GM12878 (cell line): ENCODE results near the gene NELFB. TPM values are rescaled to one million over a fixed set of nuclear protein-coding genes. Genes with fewer than 3 reads are reported as not detected.

Source experiments
- ATAC-seq: fragments of 200-7000 bp; cut with Tn5 transposase; 3 replicates; pipeline ENCODE4 v1.9.1; 2020; ENCODE audit warnings: mild to moderate bottlenecking, moderate library complexity
- BruUV-seq: library from RNA; stranded (reverse); fragments of 400-500 nt; replicated peaks from 2 replicates; lab custom pipeline; 2021; lab: Mats Ljungman, UMichigan
- CTCF ChIA-PET: fragments of 300-600 bp; sonication (Branson Sonifier 250); formaldehyde crosslinking; extraction: SDS; loops from one replicate; lab custom pipeline; 2021; ENCODE audit warnings: inconsistent platforms; lab: Yijun Ruan, JAX
- POLR2A ChIA-PET: fragments of 350-600 bp; formaldehyde crosslinking; extraction: SDS; loops from one replicate; lab custom pipeline; 2021; ENCODE audit warnings: inconsistent platforms; lab: Charles Lee
- RAD21 ChIA-PET: fragments of 300-600 bp; sonication (Branson Sonifier 250); formaldehyde crosslinking; loops from one replicate; lab custom pipeline; 2023; ENCODE audit warnings: antibody characterized with exemption; ENCODE audit not compliant: unreplicated experiment; lab: Charles Lee
- SMC1A ChIA-PET: fragments of 300-600 bp; sonication (Branson Sonifier 250); formaldehyde crosslinking; loops from one replicate; lab custom pipeline; 2023; ENCODE audit not compliant: unreplicated experiment, uncharacterized antibody; lab: Charles Lee
- DNase-seq: peaks from one replicate; pipeline ENCODE4 v3.0.0-alpha.2; 2011; ENCODE audit warnings: low read depth, low spot score
- FAIRE-seq: peaks from 3 replicates; lab custom pipeline; 2011; peaks lifted over from hg19 to GRCh38; lab: Jason Lieb, UNC
- H2AFZ ChIP-seq: 2 replicates; pipeline ENCODE4 v1.6.0; 2011; ENCODE audit warnings: low read depth, low read length, control low read depth; ENCODE audit not compliant: control insufficient read depth
- H3K27ac ChIP-seq: 2 replicates; pipeline ENCODE4 v1.5.1; 2011; ENCODE audit warnings: control low read depth; ENCODE audit not compliant: control insufficient read depth, insufficient read depth
- H3K27me3 ChIP-seq, 2 experiments: replicated peaks in 1 of 2; 2 replicates each; pipeline versions ENCODE4 v1.6.0 to v1.6.1; 2011; ENCODE audit warnings: low read length in 1 of 2; ENCODE audit not compliant: control insufficient read depth in 2 of 2, insufficient read depth in 2 of 2
- H3K36me3 ChIP-seq, 2 experiments: 2 replicates each; pipeline ENCODE4 v1.5.1; 2011; ENCODE audit warnings: low read length in 1 of 2; ENCODE audit not compliant: control insufficient read depth in 2 of 2, insufficient read depth in 2 of 2
- H3K4me1 ChIP-seq: 2 replicates; pipeline ENCODE4 v1.6.1; 2011; ENCODE audit warnings: mild to moderate bottlenecking, low read length, moderate library complexity, mixed read lengths; ENCODE audit not compliant: control insufficient read depth, insufficient read depth
- H3K4me2 ChIP-seq: 2 replicates; pipeline ENCODE4 v1.6.0; 2011; ENCODE audit warnings: control low read depth; ENCODE audit not compliant: control insufficient read depth, insufficient read depth
- H3K4me3 ChIP-seq: fragments of 200-600 bp; sonication (generic); 2 replicates; pipeline ENCODE4 v1.5.1; 2016
- H3K79me2 ChIP-seq: 2 replicates; pipeline ENCODE4 v1.6.0; 2011; ENCODE audit warnings: low read length; ENCODE audit not compliant: control insufficient read depth, insufficient read depth
- H3K9ac ChIP-seq: 2 replicates; pipeline ENCODE4 v1.8.0; 2011; ENCODE audit warnings: low read length, control low read depth, mixed read lengths; ENCODE audit not compliant: control insufficient read depth, insufficient read depth
- H3K9me3 ChIP-seq: replicated peaks from 3 replicates; pipeline ENCODE4 v1.5.1; 2011; ENCODE audit warnings: mild to moderate bottlenecking, low read length; ENCODE audit not compliant: control insufficient read depth, insufficient read depth
- H4K20me1 ChIP-seq: 2 replicates; pipeline ENCODE4 v1.6.0; 2011; ENCODE audit not compliant: control insufficient read depth, insufficient read depth
- E2F8 ChIP-seq: fragments of 450-650 bp; IDR thresholded peaks from 2 replicates; pipeline ENCODE4 v1.6.1; 2018; ENCODE audit warnings: mild to moderate bottlenecking, low read depth, moderate library complexity; ENCODE audit not compliant: partially characterized antibody
- POLR2A ChIP-seq: IDR thresholded peaks from 2 replicates; pipeline ENCODE4 v1.6.1; 2011; ENCODE audit warnings: low read depth, mild to moderate bottlenecking, low read length
- POLR2AphosphoS2 ChIP-seq: IDR thresholded peaks from 2 replicates; pipeline ENCODE4 v1.6.1; 2011; ENCODE audit warnings: low read depth, mild to moderate bottlenecking, low read length, improper control_type of control experiment, moderate library complexity
- TBL1XR1 ChIP-seq: IDR thresholded peaks from 2 replicates; pipeline ENCODE4 v1.6.1; 2012; ENCODE audit warnings: low read depth, low read length, improper control_type of control experiment
- WGBS: methylation state at CpG from one replicate; pipeline ENCODE4 v1.1.6; 2016; ENCODE audit warnings: low lambda C conversion rate; ENCODE audit not compliant: insufficient replicate concordance, insufficient coverage; ENCODE audit errors: missing lambda C conversion rate; 5-methylcytosine and 5-hydroxymethylcytosine counted together
- in situ Hi-C: fragments of 300-500 bp; cut with MboI; formaldehyde crosslinking; loops from 9 replicates; pipeline ENCODE4 v1.14.3; 2018; ENCODE audit warnings: mixed read lengths
- intact Hi-C: fragments of 100-400 bp; cut with micrococcal nuclease; formaldehyde crosslinking; loops from one replicate; pipeline ENCODE4 v1.14.2; 2022; ENCODE audit not compliant: unreplicated experiment
- polyA plus RNA-seq, 11 experiments: library from polyadenylated mRNA; depleted of rRNA in 4 of 11; unstranded in 6 of 11; stranded (reverse) in 5 of 11; fragments of >200 nt; fragmentation: Nextera tagmentation in 4 of 11; fragmentation: Illumina TruSeq in 1 of 11; extraction: Ambion mirVana in 4 of 11; extraction: Trizol in 1 of 11; gene quantifications; 1 replicate in 1 of 11; 2 replicates in 10 of 11; pipeline versions ENCODE4 v1.2.1 to v1.2.3, GENCODE V29; 2011 to 2016; ENCODE audit warnings: inconsistent platforms in 2 of 11, missing spikeins in 2 of 11, low read depth in 1 of 11
- total RNA-seq, 4 experiments: library from RNA; depleted of rRNA in 3 of 4; stranded (reverse); fragments of >200 nt in 3 of 4; fragmentation: Illumina TruSeq in 1 of 4; extraction: Trizol in 1 of 4; gene quantifications; 2 replicates each; pipeline versions ENCODE4 v1.2.1 to v1.2.3, GENCODE V29; 2013 to 2021

Gene NELFB
- total and polyA plus RNA-seq, 10 of the 15 experiments (the other 5 are each of a cell fraction or from before 2014, with no cell fraction given): 0.19 to 63.4 (median 30.9) TPM

DNA sequence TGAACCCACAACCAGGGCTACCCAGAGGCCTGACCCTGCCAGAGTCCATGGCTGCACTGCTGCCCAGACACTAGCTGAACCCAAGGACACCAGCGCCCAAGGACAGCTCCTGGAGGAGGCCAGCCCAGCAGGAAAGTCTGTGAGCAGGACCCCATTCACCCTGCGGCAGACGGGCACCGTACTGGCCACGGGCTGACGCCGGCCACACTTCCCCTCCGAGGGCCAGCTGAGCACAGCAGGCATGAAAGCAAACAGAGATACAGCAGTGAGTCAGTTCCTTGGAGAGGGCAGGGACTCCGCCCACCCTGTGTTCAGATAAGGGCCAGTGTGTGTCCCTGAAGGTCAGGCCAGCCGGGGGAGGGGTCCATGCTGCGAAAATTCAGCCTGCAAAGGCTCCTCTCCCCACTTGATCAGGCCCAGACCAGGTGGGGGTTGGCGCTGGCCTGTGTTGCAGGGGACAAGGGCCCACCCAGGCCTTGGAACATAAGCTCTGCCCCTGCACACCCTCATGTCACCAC is 36.3 kb upstream of the NELFB start:
- peaks cover 5% of the 10 kb centered on the region; the same call in 1 of the 2 replicates for H3K4me1 ChIP-seq
- H3K79me2 ChIP-seq: no peaks in the 10 kb centered on the region
- peaks cover 0 to 2% of the 10 kb centered on the region in 2 experiments; a peak in 2 of 4 replicates for H3K36me3 ChIP-seq
- BruUV-seq: no TSS peak
- H3K27ac ChIP-seq: no peak overlapping the region
- no peak overlapping the region for H3K9ac ChIP-seq
- no peaks in the 10 kb centered on the region for H3K27me3 ChIP-seq
- no peak for ATAC-seq
- no peak overlapping the region for H3K4me2 ChIP-seq
- TF ChIP-seq POLR2AphosphoS2 (0 out of 2 replicates have a peak, but pooled peaks have one; percentile 24), POLR2A (peak; percentile 39; the same call in 1 of the 2 replicates), TBL1XR1 (no peak)
- H3K4me3 ChIP-seq: no peak overlapping the region
- intact Hi-C loops (no loop called here), in situ Hi-C loops (no loop called here)
- no peak overlapping the region for H2AFZ ChIP-seq
- ChIA-PET CTCF (no interaction called here), SMC1A (no interaction called here), RAD21 (no interaction called here), POLR2A (interaction anchor here (0.6 to 1.4 kb wide), 4 partner anchors 18 to 191 kb away, joined by 4 to 8 read pairs (median 4); partner anchors contain the start of gene TPRN)
- no peaks in the 10 kb centered on the region for H4K20me1 ChIP-seq
- FAIRE-seq: no peak
- no peak for DNase-seq
- 84% methylated on average over 11 of the region's 12 CpGs for WGBS
- H3K9me3 ChIP-seq: no peaks in the 10 kb centered on the region

GRCh38 chr9:137219757-137220316 is 35.3 kb upstream of the NELFB start:
- Histone ChIP-seq H2AFZ (no peak overlapping the region), H3K4me3 (no peak overlapping the region), H3K9ac (no peak overlapping the region), H4K20me1 (no peaks in the 10 kb centered on the region), H3K36me3 (peaks cover 0 to 2% of the 10 kb centered on the region in 2 experiments; a peak in 2 of 4 replicates), H3K79me2 (no peaks in the 10 kb centered on the region), H3K27ac (no peak overlapping the region), H3K9me3 (no peaks in the 10 kb centered on the region), H3K4me1 (peaks cover 12% of the 10 kb centered on the region), H3K27me3 (no peaks in the 10 kb centered on the region), H3K4me2 (no peak overlapping the region)
- WGBS: 94% methylated on average over 10 of the region's 10 CpGs
- no TSS peak for BruUV-seq
- FAIRE-seq (no peak), ATAC-seq (no peak), DNase-seq (no peak)
- CTCF ChIA-PET: no interaction called here
- in situ Hi-C loops: no loop called here
- SMC1A ChIA-PET: interaction anchor here (0.5 to 1.1 kb wide), 2 partner anchors 17 to 101 kb away, joined by 3 read pairs; no protein-coding TSS in a partner anchor
- POLR2A ChIA-PET: interaction anchor here (0.6 to 1.4 kb wide), 3 partner anchors 19 to 69 kb away, joined by 4 to 5 read pairs (median 5); partner anchors contain the start of gene TPRN
- TF ChIP-seq POLR2A (peak; percentile 41; the same call in 1 of the 2 replicates), E2F8 (no peak)
- intact Hi-C loops: loop anchor here (5.0 to 10.0 kb wide), 2 partner anchors 33 to 175 kb away; partner anchors contain the start of genes ANAPC2, NPDC1 and SSNA1
- RAD21 ChIA-PET: interaction anchor here (0.5 kb wide), 1 partner anchor 267 kb away, joined by 3 read pairs; no protein-coding TSS in a partner anchor
